ENCODE measurements around the gene LRRC14B. TPM values are rescaled to one million over a fixed set of nuclear protein-coding genes. Genes with fewer than 3 reads are reported as not detected.
"Not testable (repeated sequence)": the region's sequence is repeated elsewhere in the genome, so short reads cannot be mapped to it uniquely, and the experiment has no call there.

The LRRC14B gene
- polyA plus RNA-seq, 1 donor (not counting 4 experiments of a cell fraction or from before 2014, with no cell fraction given), result not detected

GRCh38 chr5:219460-219863, 28.2 kb downstream of the LRRC14B start:
- peaks cover 10% of the 10 kb centered on the region for H3K4me1 ChIP-seq (ENCODE audit: control insufficient read depth, extremely low read depth, insufficient read depth, low read length)
- peak overlapping the region; percentile 62 to 99 (median 89) for H3K4me3 ChIP-seq (ENCODE audit: control insufficient read depth in 2 of 3, extremely low read depth in 1 of 3, insufficient read depth in 2 of 3, low read depth in 1 of 3, low read length in 3 of 3)
- H4K20me1 ChIP-seq (ENCODE audit: control insufficient read depth, extremely low read depth, insufficient read depth, low read length), result peaks cover 2% of the 10 kb centered on the region
- no peaks in the 10 kb centered on the region for H3K9me3 ChIP-seq (ENCODE audit: control insufficient read depth, low read depth, low read length)
- H3K27me3 ChIP-seq (ENCODE audit: control insufficient read depth, extremely low read depth, insufficient read depth, low read length), result no peaks in the 10 kb centered on the region
- peaks cover 70% of the 10 kb centered on the region for H3K79me2 ChIP-seq (ENCODE audit: control insufficient read depth, insufficient read depth, low read length)
- dilution Hi-C loops (cut with MboI; ENCODE audit: extremely low pct_ligation_motif_present, low sequenced_read_pairs), result no loop called here
- peaks cover 6% of the 10 kb centered on the region in 2 experiments for H3K36me3 ChIP-seq (ENCODE audit: control insufficient read depth in 2 of 2, extremely low read depth in 1 of 2, insufficient read depth in 2 of 2, low read length in 2 of 2)
- H3K9me1 ChIP-seq (ENCODE audit: control insufficient read depth, extremely low read depth, insufficient read depth, low read length), result no peaks in the 10 kb centered on the region
- no peak overlapping the region for H2AFZ ChIP-seq (ENCODE audit: control insufficient read depth, low read length)
- FAIRE-seq, result no peak
- DNase-seq (ENCODE audit: low read depth, low spot score), result no peak
- TF ChIP-seq EZH2 (IDR thresholded peaks at IDR 0.05; ENCODE audit: low read length), result no peak
- TF ChIP-seq CTCF (optimal IDR thresholded peaks at IDR 0.05 in 1 of 3, IDR thresholded peaks at IDR 0.05 in 1 of 3, conservative IDR thresholded peaks at IDR 0.05 in 1 of 3; ENCODE audit: extremely low read depth in 1 of 3, insufficient read depth in 2 of 3, low read length in 3 of 3), result no peak
- peak overlapping the region; percentile 78 for H3K4me2 ChIP-seq (ENCODE audit: control insufficient read depth, extremely low read depth, insufficient read depth, low read depth, low read length)
- peak overlapping the region; percentile 87 for H3K9ac ChIP-seq (ENCODE audit: control insufficient read depth, extremely low read depth, insufficient read depth, low read length)
- peak overlapping the region; percentile 75 for H3K27ac ChIP-seq (ENCODE audit: control insufficient read depth, insufficient read depth, low read length)

- no peak for DNase-seq (ENCODE audit: low read depth, low spot score)
- peaks cover 8% of the 10 kb centered on the region for H3K4me1 ChIP-seq (ENCODE audit: control insufficient read depth, extremely low read depth, insufficient read depth, low read length)
- H3K36me3 ChIP-seq (ENCODE audit: control insufficient read depth in 2 of 2, extremely low read depth in 1 of 2, insufficient read depth in 2 of 2, low read length in 2 of 2), result peaks cover 7 to 12% of the 10 kb centered on the region in 2 experiments
- H3K79me2 ChIP-seq (ENCODE audit: control insufficient read depth, insufficient read depth, low read length), result peaks cover 70% of the 10 kb centered on the region
- FAIRE-seq, result no peak
- dilution Hi-C loops (cut with MboI; ENCODE audit: extremely low pct_ligation_motif_present, low sequenced_read_pairs), result no loop called here
- H3K4me3 ChIP-seq (ENCODE audit: control insufficient read depth in 2 of 3, extremely low read depth in 1 of 3, insufficient read depth in 2 of 3, low read depth in 1 of 3, low read length in 3 of 3), result peak overlapping the region; percentile 62 to 99 (median 89)
- H3K4me2 ChIP-seq (ENCODE audit: control insufficient read depth, extremely low read depth, insufficient read depth, low read depth, low read length), result peak overlapping the region; percentile 78
- peaks cover 2% of the 10 kb centered on the region for H4K20me1 ChIP-seq (ENCODE audit: control insufficient read depth, extremely low read depth, insufficient read depth, low read length)
- H3K9me1 ChIP-seq (ENCODE audit: control insufficient read depth, extremely low read depth, insufficient read depth, low read length), result no peaks in the 10 kb centered on the region
- no peaks in the 10 kb centered on the region for H3K9me3 ChIP-seq (ENCODE audit: control insufficient read depth, low read depth, low read length)
- no peak for TF ChIP-seq CTCF (optimal IDR thresholded peaks at IDR 0.05 in 1 of 3, IDR thresholded peaks at IDR 0.05 in 1 of 3, conservative IDR thresholded peaks at IDR 0.05 in 1 of 3; ENCODE audit: extremely low read depth in 1 of 3, insufficient read depth in 2 of 3, low read length in 3 of 3)
- TF ChIP-seq EZH2 (IDR thresholded peaks at IDR 0.05; ENCODE audit: low read length), result no peak
- peak overlapping the region; percentile 8 for H3K27ac ChIP-seq (ENCODE audit: control insufficient read depth, insufficient read depth, low read length)
- no peaks in the 10 kb centered on the region for H3K27me3 ChIP-seq (ENCODE audit: control insufficient read depth, extremely low read depth, insufficient read depth, low read length)
- H2AFZ ChIP-seq (ENCODE audit: control insufficient read depth, low read length), result no peak overlapping the region
- H3K9ac ChIP-seq (ENCODE audit: control insufficient read depth, extremely low read depth, insufficient read depth, low read length), result peak overlapping the region; percentile 87
Observed at GRCh38 chr5:219991-220390, 28.7 kb downstream of the LRRC14B start.

GRCh38 chr5:222951-223715, 31.8 kb downstream of the LRRC14B start:
- H3K27ac ChIP-seq (ENCODE audit: control insufficient read depth, insufficient read depth, low read length); H3K4me3 ChIP-seq (ENCODE audit: control insufficient read depth in 2 of 3, extremely low read depth in 1 of 3, insufficient read depth in 2 of 3, low read depth in 1 of 3, low read length in 3 of 3); H3K9me1 ChIP-seq (ENCODE audit: control insufficient read depth, extremely low read depth, insufficient read depth, low read length); H4K20me1 ChIP-seq (ENCODE audit: control insufficient read depth, extremely low read depth, insufficient read depth, low read length); H3K27me3 ChIP-seq (ENCODE audit: control insufficient read depth, extremely low read depth, insufficient read depth, low read length); H3K9me3 ChIP-seq (ENCODE audit: control insufficient read depth, low read depth, low read length); dilution Hi-C loops (cut with MboI; ENCODE audit: extremely low pct_ligation_motif_present, low sequenced_read_pairs); H3K4me2 ChIP-seq (ENCODE audit: control insufficient read depth, extremely low read depth, insufficient read depth, low read depth, low read length); DNase-seq (ENCODE audit: low read depth, low spot score); H2AFZ ChIP-seq (ENCODE audit: control insufficient read depth, low read length); FAIRE-seq; H3K9ac ChIP-seq (ENCODE audit: control insufficient read depth, extremely low read depth, insufficient read depth, low read length); H3K4me1 ChIP-seq (ENCODE audit: control insufficient read depth, extremely low read depth, insufficient read depth, low read length): not testable (repeated sequence)
- H3K79me2 ChIP-seq (ENCODE audit: control insufficient read depth, insufficient read depth, low read length), result peaks cover 73% of the 10 kb centered on the region
- H3K36me3 ChIP-seq (ENCODE audit: control insufficient read depth in 2 of 2, extremely low read depth in 1 of 2, insufficient read depth in 2 of 2, low read length in 2 of 2), result peaks cover 18 to 21% of the 10 kb centered on the region in 2 experiments
